SK-N-SH (cell line): ENCODE data around the gene TNFAIP2. TPM values are rescaled to one million over a fixed set of nuclear protein-coding genes. Genes with fewer than 3 reads are reported as not detected.

Source experiments
- CTCF ChIA-PET: fragments of 300-600, 350-600 bp; formaldehyde crosslinking; extraction: SDS; loops from one replicate; lab custom pipeline; 2021; lab: Yijun Ruan, JAX
- POLR2A ChIA-PET: fragments of 350-600 bp; sonication (Branson Sonifier 250); formaldehyde crosslinking; extraction: SDS; loops from one replicate; lab custom pipeline; 2020; ENCODE audit warnings: antibody characterized with exemption, inconsistent platforms; lab: Yijun Ruan, JAX
- DNase-seq: peaks from one replicate; pipeline ENCODE4 v3.0.0; 2012
- H2AFZ ChIP-seq: fragments of 200-600 bp; sonication (generic); 2 replicates; pipeline ENCODE4 v1.8.1; 2016; ENCODE audit warnings: antibody characterized with exemption, mild to moderate bottlenecking, low read depth
- H3F3A ChIP-seq: fragments of 200-600 bp; sonication (generic); replicated peaks from 2 replicates; pipeline ENCODE3; 2016; ENCODE audit warnings: antibody characterized with exemption, mild to moderate bottlenecking; ENCODE audit not compliant: insufficient read depth
- H3K27ac ChIP-seq, 2 experiments: fragments of 200-500 bp in 1 of 2; fragments of 200-600 bp in 1 of 2; sonication (Bioruptor generic) in 1 of 2; sonication (generic), shearing (Covaris generic) in 1 of 2; 2 replicates each; pipeline versions ENCODE4 v1.5.1 to v1.6.1; 2014 to 2016; ENCODE audit warnings: low read depth in 2 of 2, inconsistent platforms in 1 of 2, low read length in 1 of 2, mild to moderate bottlenecking in 1 of 2, mixed read lengths in 1 of 2
- H3K27me3 ChIP-seq: fragments of 200-600 bp; sonication (generic), shearing (Covaris generic); 2 replicates; pipeline ENCODE4 v1.6.1; 2016; ENCODE audit warnings: mixed run types; ENCODE audit not compliant: insufficient read depth
- H3K36me3 ChIP-seq, 2 experiments: fragments of 200-500 bp in 1 of 2; fragments of 200-600 bp in 1 of 2; sonication (Bioruptor generic) in 1 of 2; sonication (generic) in 1 of 2; replicated peaks in 1 of 2; 2 replicates each; pipeline versions ENCODE3 to v1.5.1; 2014 to 2016; ENCODE audit warnings: low read length in 1 of 2, mild to moderate bottlenecking in 1 of 2; ENCODE audit not compliant: insufficient read depth in 2 of 2, control insufficient read depth in 1 of 2
- H3K4me1 ChIP-seq, 2 experiments: fragments of 200-500 bp in 1 of 2; fragments of 200-600 bp in 1 of 2; sonication (Bioruptor generic) in 1 of 2; sonication (generic), shearing (Covaris generic) in 1 of 2; 2 replicates each; pipeline versions ENCODE4 v1.5.1 to v1.6.1; 2014 to 2016; ENCODE audit warnings: low read depth in 1 of 2, low read length in 1 of 2, mixed run types in 1 of 2; ENCODE audit not compliant: insufficient read depth in 2 of 2, control insufficient read depth in 1 of 2
- H3K4me2 ChIP-seq: fragments of 200-600 bp; sonication (generic), shearing (Covaris generic); 2 replicates; pipeline ENCODE4 v1.6.1; 2017; ENCODE audit warnings: mixed run types
- H3K4me3 ChIP-seq, 2 experiments: fragments of 200-500 bp in 1 of 2; fragments of 200-600 bp in 1 of 2; sonication (Bioruptor generic) in 1 of 2; sonication (generic), shearing (Covaris generic) in 1 of 2; 2 replicates each; pipeline versions ENCODE4 v1.5.1 to v1.8.1; 2014 to 2016; ENCODE audit warnings: low read depth in 2 of 2, inconsistent platforms in 1 of 2, low read length in 1 of 2, mild to moderate bottlenecking in 1 of 2, mixed read lengths in 1 of 2, moderate library complexity in 1 of 2
- H3K79me2 ChIP-seq: fragments of 200-600 bp; sonication (generic); 2 replicates; pipeline ENCODE4 v1.8.1; 2017; ENCODE audit warnings: mild to moderate bottlenecking; ENCODE audit not compliant: insufficient read depth
- H3K9ac ChIP-seq: fragments of 200-600 bp; sonication (generic); 2 replicates; pipeline ENCODE4 v1.6.1; 2017; ENCODE audit warnings: mixed run types
- H3K9me2 ChIP-seq: fragments of 200-600 bp; sonication (generic); 2 replicates; pipeline ENCODE4 v1.6.1; 2017; ENCODE audit warnings: mixed run types
- H3K9me3 ChIP-seq: fragments of 200-600 bp; sonication (generic); 2 replicates; pipeline ENCODE4 v1.6.1; 2017; ENCODE audit warnings: mixed run types, mild to moderate bottlenecking, moderate library complexity
- H4K20me1 ChIP-seq: fragments of 200-600 bp; sonication (generic); 2 replicates; pipeline ENCODE4 v1.6.1; 2017; ENCODE audit warnings: mild to moderate bottlenecking, mixed run types; ENCODE audit not compliant: insufficient read depth
- CTCF ChIP-seq: fragments of 200-600 bp; sonication (generic); IDR thresholded peaks from 2 replicates; pipeline ENCODE4 v1.6.1; 2017; ENCODE audit warnings: antibody characterized with exemption, mild to moderate bottlenecking, moderate library complexity
- EP300 ChIP-seq, 2 experiments: IDR thresholded peaks; 2 replicates each; pipeline versions ENCODE4 v1.4.0 to v1.6.1; 2012; ENCODE audit warnings: borderline replicate concordance in 1 of 2, low read depth in 1 of 2, low read length in 1 of 2
- FOSL2 ChIP-seq: IDR thresholded peaks from 2 replicates; pipeline ENCODE4 v1.4.0; 2012; ENCODE audit warnings: low read depth, mild to moderate bottlenecking, moderate library complexity, borderline replicate concordance
- FOXJ3 ChIP-seq: sonication (generic); formaldehyde crosslinking; IDR thresholded peaks from 2 replicates; pipeline ENCODE4 v1.5.1; 2020; ENCODE audit warnings: mild to moderate bottlenecking, missing genetic modification reagents
- FOXM1 ChIP-seq: IDR thresholded peaks from 2 replicates; pipeline ENCODE4 v1.4.0; 2012; ENCODE audit warnings: low read depth, mild to moderate bottlenecking
- GABPA ChIP-seq: IDR thresholded peaks from 2 replicates; pipeline ENCODE4 v1.4.0; 2012; ENCODE audit warnings: low read depth, mild to moderate bottlenecking
- JUND ChIP-seq: IDR thresholded peaks from 2 replicates; pipeline ENCODE4 v1.4.0; 2012
- MAX ChIP-seq: IDR thresholded peaks from 2 replicates; pipeline ENCODE4 v1.4.0; 2012; ENCODE audit warnings: low read depth
- MEF2A ChIP-seq: IDR thresholded peaks from 2 replicates; pipeline ENCODE4 v1.4.0; 2012; ENCODE audit warnings: low read depth, borderline replicate concordance
- MXI1 ChIP-seq: IDR thresholded peaks from 2 replicates; pipeline ENCODE4 v1.6.1; 2012; ENCODE audit warnings: mild to moderate bottlenecking, low read depth, low read length, improper control_type of control experiment
- NFIC ChIP-seq: IDR thresholded peaks from 2 replicates; pipeline ENCODE4 v1.4.0; 2012; ENCODE audit warnings: borderline replicate concordance
- RAD21 ChIP-seq: IDR thresholded peaks from 2 replicates; pipeline ENCODE4 v1.6.1; 2012; ENCODE audit warnings: mild to moderate bottlenecking, low read length
- RCOR1 ChIP-seq: fragments of 150-350 bp; IDR thresholded peaks from 2 replicates; pipeline ENCODE4 v1.6.1; 2017; ENCODE audit warnings: antibody characterized with exemption, low read length
- SMC3 ChIP-seq: IDR thresholded peaks from 2 replicates; pipeline ENCODE4 v1.6.1; 2012; ENCODE audit warnings: low read depth, low read length, improper control_type of control experiment
- TCF12 ChIP-seq: IDR thresholded peaks from 2 replicates; pipeline ENCODE4 v1.4.0; 2012
- TEAD4 ChIP-seq: IDR thresholded peaks from 2 replicates; pipeline ENCODE4 v1.4.0; 2012; ENCODE audit warnings: mild to moderate bottlenecking, borderline replicate concordance; ENCODE audit not compliant: insufficient read depth
- YY1 ChIP-seq: IDR thresholded peaks from 2 replicates; pipeline ENCODE4 v1.4.0; 2012; ENCODE audit warnings: low read depth, mild to moderate bottlenecking
- WGBS: methylation state at CpG from one replicate; pipeline ENCODE4 v1.1.6; 2017; ENCODE audit warnings: low lambda C conversion rate; 5-methylcytosine and 5-hydroxymethylcytosine counted together
- polyA plus RNA-seq, 3 experiments: library from polyadenylated mRNA; depleted of rRNA; stranded (reverse); fragments of >200 nt; gene quantifications; 2 replicates each; pipeline ENCODE4 v1.2.3, GENCODE V29; 2012
- TF ChIP-seq, protein P1 (sequence below): fragments of 150-350 bp; IDR thresholded peaks from 2 replicates; pipeline ENCODE4 v1.6.1; 2016; ENCODE audit warnings: mild to moderate bottlenecking, low read depth, low read length
- TF ChIP-seq, protein P2 (sequence below): fragments of 150-350 bp; IDR thresholded peaks from 2 replicates; pipeline ENCODE4 v1.6.1; 2017; ENCODE audit warnings: antibody characterized with exemption, low read length, low read depth, borderline replicate concordance
- TF ChIP-seq, protein P3 (sequence below): IDR thresholded peaks from 2 replicates; pipeline ENCODE4 v1.4.0; 2012; ENCODE audit warnings: low read depth, borderline replicate concordance

Gene TNFAIP2
- polyA plus RNA-seq, 1 of the 3 experiments (the other 2 are of a cell fraction): 16.0 TPM

GRCh38 chr14:103107455-103107854, 15.8 kb upstream of the TNFAIP2 start:
- no peak overlapping the region for H3K4me2 ChIP-seq
- CTCF ChIA-PET: interaction anchor here (1.5 to 7.8 kb wide), 6 partner anchors 9 to 182 kb away, joined by 3 to 250 read pairs (median 88); partner anchors contain the start of gene TNFAIP2
- WGBS: 92% methylated on average over 19 of the region's 23 CpGs

DNA sequence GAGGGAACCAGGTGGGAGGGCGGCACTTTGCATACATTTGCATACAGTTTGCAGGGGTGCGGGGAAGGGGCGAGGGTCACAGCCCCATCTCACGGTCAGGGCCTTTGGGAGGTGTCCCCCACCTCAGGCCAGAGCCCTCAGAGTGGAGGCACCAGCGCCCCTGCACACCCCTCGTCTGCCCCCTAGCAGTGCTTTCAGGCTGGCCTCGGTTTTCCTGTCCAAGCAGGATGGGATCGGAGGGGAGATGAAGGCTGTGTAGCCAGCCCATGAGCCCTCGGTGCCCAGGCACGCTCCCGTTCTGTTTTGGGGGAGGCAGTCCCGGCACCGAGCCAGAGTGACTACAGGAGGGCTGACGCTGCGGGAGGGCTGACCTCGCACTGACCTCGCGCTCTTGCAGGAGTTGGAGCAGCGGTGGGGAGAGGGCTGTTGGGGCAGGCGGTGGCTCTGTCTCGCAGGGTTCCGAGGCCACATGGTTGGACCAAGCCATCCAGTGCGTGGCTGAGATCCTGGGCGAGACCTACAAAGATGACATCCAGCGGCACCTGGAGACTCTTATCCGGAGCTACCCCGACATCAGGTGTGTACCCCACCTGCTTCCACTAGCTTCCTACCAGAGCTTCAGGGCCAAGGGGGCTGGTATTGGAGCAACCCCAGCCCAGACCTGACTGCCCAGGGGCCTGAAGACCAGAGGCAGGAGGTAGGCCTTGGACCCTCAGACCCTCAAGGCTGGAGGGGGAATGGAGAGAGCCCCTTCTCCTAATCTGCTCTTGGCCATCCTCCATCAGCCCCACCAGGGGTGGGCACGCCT, 15.1 kb upstream of the TNFAIP2 start:
- H3K4me1 ChIP-seq: peaks cover 28 to 29% of the 10 kb centered on the region in 2 experiments; a peak in 3 of 4 replicates
- H3K27ac ChIP-seq: peak overlapping the region in 1 of 2 experiments; percentile 15; a peak in 1 of 4 replicates
- WGBS: 81% methylated on average over 11 of the region's 28 CpGs
- TF ChIP-seq RCOR1: no peak
- TF ChIP-seq FOSL2: no peak
- no peak for TF ChIP-seq NFIC
- TF ChIP-seq, protein P1, sequence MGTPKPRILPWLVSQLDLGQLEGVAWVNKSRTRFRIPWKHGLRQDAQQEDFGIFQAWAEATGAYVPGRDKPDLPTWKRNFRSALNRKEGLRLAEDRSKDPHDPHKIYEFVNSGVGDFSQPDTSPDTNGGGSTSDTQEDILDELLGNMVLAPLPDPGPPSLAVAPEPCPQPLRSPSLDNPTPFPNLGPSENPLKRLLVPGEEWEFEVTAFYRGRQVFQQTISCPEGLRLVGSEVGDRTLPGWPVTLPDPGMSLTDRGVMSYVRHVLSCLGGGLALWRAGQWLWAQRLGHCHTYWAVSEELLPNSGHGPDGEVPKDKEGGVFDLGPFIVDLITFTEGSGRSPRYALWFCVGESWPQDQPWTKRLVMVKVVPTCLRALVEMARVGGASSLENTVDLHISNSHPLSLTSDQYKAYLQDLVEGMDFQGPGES: no peak
- no peak for TF ChIP-seq RAD21
- TF ChIP-seq FOXM1: no peak
- no peak for TF ChIP-seq MEF2A
- TF ChIP-seq MAX: no peak
- no peak for TF ChIP-seq GABPA
- TF ChIP-seq, protein P2, sequence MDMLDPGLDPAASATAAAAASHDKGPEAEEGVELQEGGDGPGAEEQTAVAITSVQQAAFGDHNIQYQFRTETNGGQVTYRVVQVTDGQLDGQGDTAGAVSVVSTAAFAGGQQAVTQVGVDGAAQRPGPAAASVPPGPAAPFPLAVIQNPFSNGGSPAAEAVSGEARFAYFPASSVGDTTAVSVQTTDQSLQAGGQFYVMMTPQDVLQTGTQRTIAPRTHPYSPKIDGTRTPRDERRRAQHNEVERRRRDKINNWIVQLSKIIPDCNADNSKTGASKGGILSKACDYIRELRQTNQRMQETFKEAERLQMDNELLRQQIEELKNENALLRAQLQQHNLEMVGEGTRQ: no peak
- TF ChIP-seq TCF12: no peak
- TF ChIP-seq, protein P3, sequence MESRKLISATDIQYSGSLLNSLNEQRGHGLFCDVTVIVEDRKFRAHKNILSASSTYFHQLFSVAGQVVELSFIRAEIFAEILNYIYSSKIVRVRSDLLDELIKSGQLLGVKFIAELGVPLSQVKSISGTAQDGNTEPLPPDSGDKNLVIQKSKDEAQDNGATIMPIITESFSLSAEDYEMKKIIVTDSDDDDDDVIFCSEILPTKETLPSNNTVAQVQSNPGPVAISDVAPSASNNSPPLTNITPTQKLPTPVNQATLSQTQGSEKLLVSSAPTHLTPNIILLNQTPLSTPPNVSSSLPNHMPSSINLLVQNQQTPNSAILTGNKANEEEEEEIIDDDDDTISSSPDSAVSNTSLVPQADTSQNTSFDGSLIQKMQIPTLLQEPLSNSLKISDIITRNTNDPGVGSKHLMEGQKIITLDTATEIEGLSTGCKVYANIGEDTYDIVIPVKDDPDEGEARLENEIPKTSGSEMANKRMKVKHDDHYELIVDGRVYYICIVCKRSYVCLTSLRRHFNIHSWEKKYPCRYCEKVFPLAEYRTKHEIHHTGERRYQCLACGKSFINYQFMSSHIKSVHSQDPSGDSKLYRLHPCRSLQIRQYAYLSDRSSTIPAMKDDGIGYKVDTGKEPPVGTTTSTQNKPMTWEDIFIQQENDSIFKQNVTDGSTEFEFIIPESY: no peak
- TF ChIP-seq MXI1: no peak

More at GRCh38 chr14:103107455-103107854, 15.8 kb upstream of the TNFAIP2 start:
- H3K27me3 ChIP-seq: peaks cover 23% of the 10 kb centered on the region
- POLR2A ChIA-PET: no interaction called here
- no peak for DNase-seq
- no peaks in the 10 kb centered on the region for H3K9me2 ChIP-seq
- no peak overlapping the region for H3K27ac ChIP-seq
- no peak overlapping the region for H3K9ac ChIP-seq
- H2AFZ ChIP-seq: no peak overlapping the region
- H4K20me1 ChIP-seq: no peaks in the 10 kb centered on the region
- TF ChIP-seq YY1: no peak
- no peak for TF ChIP-seq GABPA
- TF ChIP-seq SMC3: no peak
- no peak for TF ChIP-seq MEF2A
- no peak for TF ChIP-seq CTCF
- TF ChIP-seq EP300 (IDR thresholded peaks at IDR 0.05; ENCODE audit: borderline replicate concordance in 1 of 2, low read depth in 1 of 2, low read length in 1 of 2): no peak
- TF ChIP-seq TEAD4: no peak
- TF ChIP-seq FOXJ3 (CRISPR knock-in tag): no peak
- TF ChIP-seq JUND: no peak
- no peak for TF ChIP-seq NFIC
- TF ChIP-seq, all 33 proteins: peak for 0
- no peaks in the 10 kb centered on the region for H3K36me3 ChIP-seq
- H3K9me3 ChIP-seq: no peaks in the 10 kb centered on the region
- H3K79me2 ChIP-seq: no peaks in the 10 kb centered on the region
- H3K4me3 ChIP-seq: no peak overlapping the region
- H3F3A ChIP-seq: peaks cover 7% of the 10 kb centered on the region
- peaks cover 24 to 28% of the 10 kb centered on the region in 2 experiments; a peak in 3 of 4 replicates for H3K4me1 ChIP-seq

More for the DNA sequence above, 15.1 kb upstream of the TNFAIP2 start:
- H3K4me3 ChIP-seq: no peak overlapping the region
- no peaks in the 10 kb centered on the region for H4K20me1 ChIP-seq
- H3K79me2 ChIP-seq: no peaks in the 10 kb centered on the region
- no peaks in the 10 kb centered on the region for H3K9me3 ChIP-seq
- peaks cover 7% of the 10 kb centered on the region for H3F3A ChIP-seq
- POLR2A ChIA-PET: no interaction called here
- no peaks in the 10 kb centered on the region for H3K9me2 ChIP-seq
- peak overlapping the region; percentile 50; the same call in 1 of the 2 replicates for H3K4me2 ChIP-seq
- peaks cover 16% of the 10 kb centered on the region for H3K27me3 ChIP-seq
- CTCF ChIA-PET: interaction anchor here (0.6 to 1.4 kb wide), 3 partner anchors 19 to 184 kb away, joined by 3 to 5 read pairs (median 3); no protein-coding TSS in a partner anchor
- no peaks in the 10 kb centered on the region for H3K36me3 ChIP-seq
- no peak for DNase-seq
- no peak overlapping the region for H2AFZ ChIP-seq
- H3K9ac ChIP-seq: no peak overlapping the region
